Keratinocyte (primary cell): Measurements from ENCODE around the gene IER2. TPM values are rescaled to one million over a fixed set of nuclear protein-coding genes. Genes with fewer than 3 reads are reported as not detected.

Experiments
- DNase-seq: peaks from one replicate; pipeline ENCODE4 v3.0.0-alpha.2; 2011; ENCODE audit warnings: low read depth, missing footprints, low spot score
- FAIRE-seq: peaks from 2 replicates; lab custom pipeline; 2011; peaks lifted over from hg19 to GRCh38; lab: Jason Lieb, UNC
- H2AFZ ChIP-seq: 2 replicates; pipeline ENCODE4 v1.6.0; 2012; ENCODE audit warnings: low read length, control low read depth, inconsistent platforms; ENCODE audit not compliant: control insufficient read depth
- H3K27ac ChIP-seq: 2 replicates; pipeline ENCODE4 v1.5.1; 2011; ENCODE audit warnings: low read length; ENCODE audit not compliant: control insufficient read depth, insufficient read depth
- H3K27me3 ChIP-seq: 3 replicates; pipeline ENCODE4 v1.6.0; 2011; ENCODE audit warnings: low read length; ENCODE audit not compliant: control insufficient read depth, insufficient read depth; ENCODE audit errors: extremely low read depth
- H3K36me3 ChIP-seq, 2 experiments: 2 replicates in 1 of 2; 3 replicates in 1 of 2; pipeline ENCODE4 v1.5.1; 2011; ENCODE audit warnings: low read length in 2 of 2, mild to moderate bottlenecking in 1 of 2; ENCODE audit not compliant: control insufficient read depth in 2 of 2, insufficient read depth in 2 of 2; ENCODE audit errors: extremely low read depth in 1 of 2
- H3K4me1 ChIP-seq: 3 replicates; pipeline ENCODE4 v1.5.1; 2011; ENCODE audit warnings: low read length; ENCODE audit not compliant: control insufficient read depth, insufficient read depth; ENCODE audit errors: extremely low read depth
- H3K4me2 ChIP-seq: 3 replicates; pipeline ENCODE4 v1.6.0; 2011; ENCODE audit warnings: low read depth, low read length; ENCODE audit not compliant: control insufficient read depth, insufficient read depth; ENCODE audit errors: extremely low read depth
- H3K4me3 ChIP-seq, 3 experiments: fragments of 200-600 bp in 1 of 3; sonication (generic) in 1 of 3; 2 replicates in 2 of 3; 3 replicates in 1 of 3; pipeline ENCODE4 v1.5.1; 2011 to 2016; ENCODE audit warnings: low read length in 3 of 3, mild to moderate bottlenecking in 3 of 3, control low read depth in 2 of 3, inconsistent platforms in 1 of 3, low read depth in 1 of 3, mixed read lengths in 1 of 3, mixed run types in 1 of 3, moderate library complexity in 1 of 3; ENCODE audit not compliant: control insufficient read depth in 2 of 3, insufficient read depth in 2 of 3; ENCODE audit errors: extremely low read depth in 1 of 3
- H3K79me2 ChIP-seq: 2 replicates; pipeline ENCODE4 v1.6.0; 2012; ENCODE audit warnings: low read length; ENCODE audit not compliant: control insufficient read depth, insufficient read depth
- H3K9ac ChIP-seq: 3 replicates; pipeline ENCODE4 v1.6.0; 2011; ENCODE audit warnings: low read length; ENCODE audit not compliant: control insufficient read depth, insufficient read depth; ENCODE audit errors: extremely low read depth
- H3K9me1 ChIP-seq: 3 replicates; pipeline ENCODE4 v1.6.0; 2011; ENCODE audit warnings: low read length; ENCODE audit not compliant: control insufficient read depth, insufficient read depth; ENCODE audit errors: extremely low read depth
- H3K9me3 ChIP-seq: 2 replicates; pipeline ENCODE4 v1.5.1; 2012; ENCODE audit warnings: low read depth, low read length; ENCODE audit not compliant: control insufficient read depth
- H4K20me1 ChIP-seq: 3 replicates; pipeline ENCODE4 v1.6.0; 2011; ENCODE audit warnings: low read length; ENCODE audit not compliant: control insufficient read depth, insufficient read depth; ENCODE audit errors: extremely low read depth
- EZH2 ChIP-seq: IDR thresholded peaks from one replicate; pipeline ENCODE4 v1.6.1; 2012; ENCODE audit warnings: inconsistent platforms, mild to moderate bottlenecking, low read length, moderate library complexity
- dilution Hi-C: fragments of 300-500 bp; cut with MboI; formaldehyde crosslinking; loops from one replicate; pipeline ENCODE4 v1.7.0; 2020; ENCODE audit warnings: low sequenced_read_pairs; ENCODE audit not compliant: extremely low pct_ligation_motif_present
- polyA plus RNA-seq, 5 experiments: library from polyadenylated mRNA; depleted of rRNA in 3 of 5; stranded (reverse) in 3 of 5; stranded (forward) in 1 of 5; unstranded in 1 of 5; fragments of >200 nt; gene quantifications; 1 replicate in 1 of 5; 2 replicates in 3 of 5; 3 replicates in 1 of 5; pipeline versions ENCODE4 v1.2.1 to v1.2.3, GENCODE V29; 2011 to 2012; ENCODE audit warnings: missing spikeins in 2 of 5, low read depth in 1 of 5, low replicate concordance in 1 of 5
- TF ChIP-seq, protein P1 (sequence below), 3 experiments: IDR thresholded peaks in 1 of 3; conservative IDR thresholded peaks in 1 of 3; optimal IDR thresholded peaks in 1 of 3; 2 replicates in 2 of 3; 3 replicates in 1 of 3; pipeline versions ENCODE3 to v1.5.1; 2011; ENCODE audit warnings: low read length in 3 of 3, mild to moderate bottlenecking in 3 of 3, moderate library complexity in 2 of 3, control low read depth in 1 of 3, inconsistent platforms in 1 of 3; ENCODE audit not compliant: insufficient read depth in 2 of 3; ENCODE audit errors: extremely low read depth in 1 of 3

The IER2 gene
- polyA plus RNA-seq, 1 donor (not counting 4 experiments of a cell fraction or from before 2014, with no cell fraction given): 14.4 TPM

DNA sequence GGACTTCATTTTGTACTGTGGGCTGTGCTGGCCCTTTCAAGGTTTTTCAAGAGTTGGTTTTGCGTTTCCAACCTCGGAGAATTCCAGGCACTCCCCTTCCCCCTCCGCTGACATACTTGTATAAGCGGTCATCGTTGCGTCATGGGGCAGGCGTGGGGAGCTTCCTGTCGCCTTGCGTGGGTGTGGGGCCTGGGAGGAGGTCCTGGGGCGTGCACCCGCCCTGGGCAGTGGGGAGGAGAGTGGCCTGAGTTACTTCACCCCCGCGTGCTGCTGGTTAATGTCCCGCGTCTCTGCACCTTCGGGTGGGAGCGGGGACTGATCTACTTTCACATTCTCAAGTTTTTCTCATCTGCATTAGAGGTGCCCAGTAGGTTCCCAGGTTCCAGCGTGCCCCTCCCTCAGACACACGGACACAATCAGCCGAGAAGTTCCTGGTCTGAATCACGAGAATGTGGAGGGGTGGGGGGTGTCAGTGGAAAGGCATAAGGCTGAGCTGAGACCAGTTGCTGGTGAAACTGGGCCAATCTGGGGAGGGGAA, 4.1 kb downstream of the IER2 start:
- DNase-seq (no peak), FAIRE-seq (no peak)
- peaks cover 41% of the 10 kb centered on the region for H3K79me2 ChIP-seq
- peak overlapping the region; percentile 62 to 99 (median 96) for H3K4me3 ChIP-seq
- peaks cover 9% of the 10 kb centered on the region for H4K20me1 ChIP-seq
- H2AFZ ChIP-seq: no peak overlapping the region
- TF ChIP-seq EZH2: no peak
- TF ChIP-seq, protein P1, sequence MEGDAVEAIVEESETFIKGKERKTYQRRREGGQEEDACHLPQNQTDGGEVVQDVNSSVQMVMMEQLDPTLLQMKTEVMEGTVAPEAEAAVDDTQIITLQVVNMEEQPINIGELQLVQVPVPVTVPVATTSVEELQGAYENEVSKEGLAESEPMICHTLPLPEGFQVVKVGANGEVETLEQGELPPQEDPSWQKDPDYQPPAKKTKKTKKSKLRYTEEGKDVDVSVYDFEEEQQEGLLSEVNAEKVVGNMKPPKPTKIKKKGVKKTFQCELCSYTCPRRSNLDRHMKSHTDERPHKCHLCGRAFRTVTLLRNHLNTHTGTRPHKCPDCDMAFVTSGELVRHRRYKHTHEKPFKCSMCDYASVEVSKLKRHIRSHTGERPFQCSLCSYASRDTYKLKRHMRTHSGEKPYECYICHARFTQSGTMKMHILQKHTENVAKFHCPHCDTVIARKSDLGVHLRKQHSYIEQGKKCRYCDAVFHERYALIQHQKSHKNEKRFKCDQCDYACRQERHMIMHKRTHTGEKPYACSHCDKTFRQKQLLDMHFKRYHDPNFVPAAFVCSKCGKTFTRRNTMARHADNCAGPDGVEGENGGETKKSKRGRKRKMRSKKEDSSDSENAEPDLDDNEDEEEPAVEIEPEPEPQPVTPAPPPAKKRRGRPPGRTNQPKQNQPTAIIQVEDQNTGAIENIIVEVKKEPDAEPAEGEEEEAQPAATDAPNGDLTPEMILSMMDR (optimal IDR thresholded peaks at IDR 0.05 in 1 of 3, IDR thresholded peaks at IDR 0.05 in 1 of 3, conservative IDR thresholded peaks at IDR 0.05 in 1 of 3; ENCODE audit: extremely low read depth in 1 of 3, insufficient read depth in 2 of 3, low read length in 3 of 3): no peak
- no peaks in the 10 kb centered on the region for H3K9me3 ChIP-seq
- peaks cover 2 to 16% of the 10 kb centered on the region in 2 experiments for H3K36me3 ChIP-seq
- no peaks in the 10 kb centered on the region for H3K27me3 ChIP-seq
- H3K4me2 ChIP-seq: peak overlapping the region; percentile 91
- peak overlapping the region; percentile 96 for H3K27ac ChIP-seq
- H3K9ac ChIP-seq: peak overlapping the region; percentile 84
- H3K4me1 ChIP-seq: peaks cover 13% of the 10 kb centered on the region
- dilution Hi-C loops: no loop called here
- H3K9me1 ChIP-seq: no peaks in the 10 kb centered on the region

DNA sequence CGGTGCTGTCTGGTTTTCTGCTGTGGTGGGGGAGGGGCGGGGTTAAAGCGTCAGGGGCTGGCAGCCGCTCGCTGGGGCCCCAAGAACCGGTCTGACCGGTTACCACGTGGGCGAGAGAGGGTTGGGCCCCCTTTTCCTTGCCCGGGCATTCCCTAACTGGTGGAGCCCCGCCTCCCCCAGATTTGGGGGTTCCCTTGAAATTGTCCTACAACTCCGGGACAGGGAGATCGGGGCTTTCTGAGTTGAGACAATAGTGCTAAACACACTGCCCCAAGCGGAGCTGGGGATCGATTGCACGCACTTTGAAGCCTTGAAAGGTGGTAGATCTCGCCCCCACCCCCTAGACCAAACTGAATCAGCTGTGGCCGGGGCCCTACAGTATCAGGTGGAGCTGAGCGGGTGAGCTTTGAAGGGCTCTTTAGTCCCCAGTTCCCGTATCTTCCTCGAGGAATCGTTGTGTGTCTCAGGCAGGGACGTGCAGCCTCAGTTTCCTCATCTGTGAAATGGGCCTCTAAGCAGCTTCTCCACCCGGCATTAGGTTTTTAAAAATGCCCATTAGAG, 4.8 kb downstream of the IER2 start:
- Histone ChIP-seq H3K27me3 (no peaks in the 10 kb centered on the region), H2AFZ (no peak overlapping the region), H3K4me1 (peaks cover 13% of the 10 kb centered on the region), H3K9me1 (no peaks in the 10 kb centered on the region), H3K79me2 (peaks cover 34% of the 10 kb centered on the region), H3K9ac (peak overlapping the region; percentile 84), H3K9me3 (no peaks in the 10 kb centered on the region), H3K27ac (peak overlapping the region; percentile 96), H3K4me3 (peak overlapping the region; percentile 62 to 99 (median 96)), H3K4me2 (peak overlapping the region; percentile 91), H4K20me1 (peaks cover 9% of the 10 kb centered on the region), H3K36me3 (peaks cover 2 to 16% of the 10 kb centered on the region in 2 experiments)
- DNase-seq (no peak), FAIRE-seq (no peak)
- TF ChIP-seq EZH2: no peak
- TF ChIP-seq, protein P1 (optimal IDR thresholded peaks at IDR 0.05 in 1 of 3, IDR thresholded peaks at IDR 0.05 in 1 of 3, conservative IDR thresholded peaks at IDR 0.05 in 1 of 3; ENCODE audit: extremely low read depth in 1 of 3, insufficient read depth in 2 of 3, low read length in 3 of 3): peak in 2 of 3 experiments; percentile 10 to 32
- dilution Hi-C loops: no loop called here
